Measurements from ENCODE around the gene MOB2.

MOB2 gene

GRCh38 chr11:1467270-1467669 lies 19.3 kb downstream of the MOB2 start:
- no peak for DNase-seq (ENCODE audit: low read depth)

GRCh38 chr11:1466784-1467183 lies 19.8 kb downstream of the MOB2 start:
- no peak overlapping the region for H3K4me3 ChIP-seq (ENCODE audit: low read depth, low read length)
- TF ChIP-seq CTCF (IDR thresholded peaks at IDR 0.05; ENCODE audit: low read depth, low read length, missing control alignments), result no peak
- DNase-seq (ENCODE audit: low read depth), result no peak

More at GRCh38 chr11:1467270-1467669, 19.3 kb downstream of the MOB2 start:
- no peak for TF ChIP-seq CTCF (IDR thresholded peaks at IDR 0.05; ENCODE audit: low read depth, low read length, missing control alignments)
- H3K4me3 ChIP-seq (ENCODE audit: low read depth, low read length), result no peak overlapping the region

- H3K4me3 ChIP-seq (ENCODE audit: low read depth, low read length), result no peak overlapping the region
- TF ChIP-seq CTCF (IDR thresholded peaks at IDR 0.05; ENCODE audit: low read depth, low read length, missing control alignments), result no peak
- DNase-seq (ENCODE audit: low read depth), result no peak
Observed at GRCh38 chr11:1463056-1463455, 23.5 kb downstream of the MOB2 start.

- no peak for DNase-seq (ENCODE audit: low read depth)
- H3K4me3 ChIP-seq (ENCODE audit: low read depth, low read length), result no peak overlapping the region
Observed at GRCh38 chr11:1462698-1462975, 23.9 kb downstream of the MOB2 start.

GRCh38 chr11:1461826-1462697 lies 24.5 kb downstream of the MOB2 start:
- H3K4me3 ChIP-seq (ENCODE audit: low read depth, low read length), result no peak overlapping the region
- no peak for DNase-seq (ENCODE audit: low read depth)
- no peak for TF ChIP-seq CTCF (IDR thresholded peaks at IDR 0.05; ENCODE audit: low read depth, low read length, missing control alignments)

More at GRCh38 chr11:1462698-1462975, 23.9 kb downstream of the MOB2 start:
- TF ChIP-seq CTCF (IDR thresholded peaks at IDR 0.05; ENCODE audit: low read depth, low read length, missing control alignments), result no peak

GRCh38 chr11:1460986-1461825 lies 25.4 kb downstream of the MOB2 start:
- TF ChIP-seq CTCF (IDR thresholded peaks at IDR 0.05; ENCODE audit: low read depth, low read length, missing control alignments), result no peak
- no peak for DNase-seq (ENCODE audit: low read depth)
- no peak overlapping the region for H3K4me3 ChIP-seq (ENCODE audit: low read depth, low read length)
